Activated naive CD8-positive, alpha-beta T cell treated with anti-CD3 and anti-CD28 coated beads for 36 hours (primary cell): ENCODE measurements around the gene IQCM. TPM values are rescaled to one million over a fixed set of nuclear protein-coding genes. Genes with fewer than 3 reads are reported as not detected.

ENCODE experiments used
- DNase-seq: peaks from one replicate; pipeline ENCODE4 v3.0.0; 2021
- H3K27ac Mint-ChIP-seq: one replicate; pipeline ENCODE4 v1.8.0; 2022; ENCODE audit warnings: mild to moderate bottlenecking, moderate library complexity, mixed read lengths
- H3K27me3 Mint-ChIP-seq: one replicate; pipeline ENCODE4 v1.8.0; 2022; ENCODE audit warnings: mild to moderate bottlenecking, mixed read lengths
- H3K36me3 Mint-ChIP-seq: one replicate; pipeline ENCODE4 v1.8.0; 2021; ENCODE audit warnings: mild to moderate bottlenecking, mixed read lengths
- H3K4me1 Mint-ChIP-seq: one replicate; pipeline ENCODE4 v1.8.0; 2021; ENCODE audit warnings: mixed read lengths
- H3K4me3 Mint-ChIP-seq: one replicate; pipeline ENCODE4 v1.8.0; 2022; ENCODE audit warnings: mild to moderate bottlenecking, moderate library complexity, mixed read lengths
- H3K9me3 Mint-ChIP-seq: one replicate; pipeline ENCODE4 v1.8.0; 2022; ENCODE audit warnings: mixed read lengths
- total RNA-seq, 2 experiments: library from RNA; stranded (reverse); gene quantifications; one replicate each; pipeline ENCODE4 v1.2.3, GENCODE V29; 2021

Gene IQCM
- total RNA-seq, 2 experiments from 2014 or later: not detected

GRCh38 chr4:149708513-149709130 lies 107.0 kb downstream of the IQCM start:
- Mint-ChIP-seq H3K36me3 (no peaks in the 10 kb centered on the region), H3K27ac (no peak overlapping the region), H3K27me3 (no peaks in the 10 kb centered on the region), H3K4me3 (no peak overlapping the region), H3K4me1 (no peaks in the 10 kb centered on the region), H3K9me3 (no peaks in the 10 kb centered on the region)
- DNase-seq: no peak

GRCh38 chr4:149707862-149708261 lies 107.8 kb downstream of the IQCM start:
- Mint-ChIP-seq H3K9me3 (no peaks in the 10 kb centered on the region), H3K27me3 (no peaks in the 10 kb centered on the region), H3K27ac (no peak overlapping the region), H3K36me3 (no peaks in the 10 kb centered on the region), H3K4me1 (no peaks in the 10 kb centered on the region), H3K4me3 (no peak overlapping the region)
- no peak for DNase-seq

DNA sequence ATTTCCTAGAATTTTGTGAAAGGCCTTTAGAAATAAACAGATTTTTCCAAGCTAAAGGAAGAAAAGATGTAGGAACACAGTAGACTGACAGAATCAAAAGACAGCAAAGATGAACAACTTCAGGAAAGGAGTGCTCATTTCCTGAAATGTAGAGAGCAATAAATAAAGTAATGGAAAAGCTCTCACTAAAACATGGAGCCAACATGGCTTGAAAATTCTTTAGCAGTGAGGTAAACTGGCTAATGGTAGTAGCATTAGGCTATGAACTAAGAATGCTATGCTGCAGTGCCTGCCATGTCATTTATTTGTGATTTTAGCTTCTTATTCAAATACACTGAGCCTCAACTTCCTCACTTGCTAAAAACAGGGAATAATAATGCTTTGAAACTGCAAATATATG lies 108.7 kb downstream of the IQCM start:
- Mint-ChIP-seq H3K4me1 (no peaks in the 10 kb centered on the region), H3K9me3 (no peaks in the 10 kb centered on the region), H3K4me3 (no peak overlapping the region), H3K36me3 (no peaks in the 10 kb centered on the region), H3K27ac (no peak overlapping the region), H3K27me3 (no peaks in the 10 kb centered on the region)
- no peak for DNase-seq

DNA sequence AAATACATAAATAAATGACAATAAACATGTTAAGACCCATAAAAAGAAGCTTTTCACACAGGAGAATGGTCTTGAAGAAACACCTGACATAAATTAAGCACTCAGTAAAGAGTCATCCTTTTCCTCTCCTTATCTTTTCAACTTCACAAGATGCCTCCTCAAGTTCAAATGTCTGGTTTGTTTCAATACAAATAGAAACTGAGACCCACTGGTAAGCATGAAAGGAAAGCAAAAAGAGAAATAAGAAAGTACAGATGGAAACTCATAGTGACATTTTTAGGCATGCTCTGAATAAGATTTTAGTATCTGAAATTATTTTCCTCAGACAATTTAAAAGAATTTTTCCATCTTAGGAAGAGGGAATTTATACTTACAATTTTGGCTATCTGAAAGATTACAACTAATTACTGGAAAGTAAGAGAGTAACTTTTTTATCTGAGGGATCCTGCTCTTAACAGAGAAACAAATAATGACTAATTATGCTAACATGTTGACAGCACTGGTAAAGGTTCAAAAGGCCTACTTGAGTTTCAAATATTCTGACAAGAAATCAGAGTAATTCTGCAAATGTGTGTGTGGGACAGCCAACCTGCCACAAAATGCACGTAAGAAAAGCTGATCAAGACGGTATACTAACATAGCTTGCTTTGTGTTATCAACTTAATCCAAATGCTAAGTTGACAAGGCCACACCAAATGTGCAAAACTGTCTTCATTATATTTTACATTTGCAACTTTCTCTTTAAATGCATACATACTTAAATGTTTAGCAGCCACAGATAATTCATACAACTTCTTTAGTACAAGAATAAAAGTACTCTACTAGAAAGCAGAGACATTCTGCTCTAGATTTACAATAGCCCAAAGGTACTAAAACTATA lies 113.0 kb downstream of the IQCM start:
- Mint-ChIP-seq H3K4me3 (no peak overlapping the region), H3K27ac (no peak overlapping the region), H3K9me3 (no peaks in the 10 kb centered on the region), H3K4me1 (no peaks in the 10 kb centered on the region), H3K36me3 (no peaks in the 10 kb centered on the region), H3K27me3 (no peaks in the 10 kb centered on the region)
- DNase-seq: no peak

- no peaks in the 10 kb centered on the region for H3K9me3 Mint-ChIP-seq
- no peaks in the 10 kb centered on the region for H3K27me3 Mint-ChIP-seq
- no peak for DNase-seq
- no peaks in the 10 kb centered on the region for H3K4me1 Mint-ChIP-seq
- no peak overlapping the region for H3K4me3 Mint-ChIP-seq
- H3K36me3 Mint-ChIP-seq: no peaks in the 10 kb centered on the region
- no peak overlapping the region for H3K27ac Mint-ChIP-seq
These were observed 114.0 kb downstream of the IQCM start for GRCh38 chr4:149701435-149702156.

DNA sequence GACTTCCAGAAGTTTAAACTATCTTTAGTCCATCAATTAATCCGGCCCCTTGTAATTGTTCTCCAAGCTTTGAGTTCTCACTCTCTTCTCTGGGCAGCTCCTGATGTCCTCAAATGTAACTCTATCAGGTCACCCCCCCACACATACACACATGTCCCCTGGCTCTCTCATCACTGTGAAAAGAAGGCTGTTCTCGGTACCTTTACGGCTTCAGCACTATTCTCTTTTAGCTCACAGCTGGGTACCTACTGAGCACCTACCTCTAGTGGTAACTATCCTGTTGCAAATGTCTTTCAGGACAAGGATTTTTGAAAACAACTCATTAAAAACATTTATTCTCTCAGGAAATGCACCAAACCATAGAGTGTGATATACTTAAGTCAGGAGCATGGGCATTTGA lies 115.4 kb downstream of the IQCM start:
- no peak overlapping the region for H3K27ac Mint-ChIP-seq
- no peaks in the 10 kb centered on the region for H3K9me3 Mint-ChIP-seq
- no peak overlapping the region for H3K4me3 Mint-ChIP-seq
- no peaks in the 10 kb centered on the region for H3K4me1 Mint-ChIP-seq
- H3K27me3 Mint-ChIP-seq: no peaks in the 10 kb centered on the region
- DNase-seq: no peak
- H3K36me3 Mint-ChIP-seq: no peaks in the 10 kb centered on the region

GRCh38 chr4:149699642-149700041 lies 116.0 kb downstream of the IQCM start:
- no peak overlapping the region for H3K4me3 Mint-ChIP-seq
- no peaks in the 10 kb centered on the region for H3K27me3 Mint-ChIP-seq
- no peak for DNase-seq
- H3K36me3 Mint-ChIP-seq: no peaks in the 10 kb centered on the region
- H3K4me1 Mint-ChIP-seq: no peaks in the 10 kb centered on the region
- no peaks in the 10 kb centered on the region for H3K9me3 Mint-ChIP-seq
- no peak overlapping the region for H3K27ac Mint-ChIP-seq

DNA sequence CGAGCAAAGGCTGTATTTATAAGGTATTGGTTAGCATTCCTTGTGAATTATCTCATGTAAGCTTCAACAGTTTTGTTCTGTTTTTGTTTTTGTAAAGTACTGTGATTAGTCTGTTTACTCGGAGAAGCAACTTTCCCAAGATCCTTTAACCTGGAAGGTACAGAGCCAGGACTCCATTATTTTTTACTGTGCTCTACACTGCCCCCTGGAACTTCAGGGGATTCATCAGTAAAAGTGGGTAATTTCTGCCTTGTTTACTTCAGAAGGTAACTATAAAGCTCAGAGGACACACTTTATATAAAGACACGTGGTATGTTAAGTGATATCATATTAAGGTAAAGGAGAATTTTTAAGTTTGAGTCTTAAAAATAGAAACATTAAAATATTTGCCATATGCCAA lies 124.9 kb downstream of the IQCM start:
- Mint-ChIP-seq H3K4me1 (no peaks in the 10 kb centered on the region), H3K9me3 (no peaks in the 10 kb centered on the region), H3K36me3 (no peaks in the 10 kb centered on the region), H3K27ac (no peak overlapping the region), H3K27me3 (no peaks in the 10 kb centered on the region), H3K4me3 (no peak overlapping the region)
- DNase-seq: no peak

- H3K9me3 Mint-ChIP-seq: no peaks in the 10 kb centered on the region
- no peak overlapping the region for H3K4me3 Mint-ChIP-seq
- H3K27ac Mint-ChIP-seq: no peak overlapping the region
- DNase-seq: no peak
- no peaks in the 10 kb centered on the region for H3K27me3 Mint-ChIP-seq
- no peaks in the 10 kb centered on the region for H3K4me1 Mint-ChIP-seq
- no peaks in the 10 kb centered on the region for H3K36me3 Mint-ChIP-seq
These were observed 131.1 kb downstream of the IQCM start for GRCh38 chr4:149684516-149684915.

- Mint-ChIP-seq H3K27me3 (no peaks in the 10 kb centered on the region), H3K4me3 (no peak overlapping the region), H3K36me3 (no peaks in the 10 kb centered on the region), H3K9me3 (peaks cover 7% of the 10 kb centered on the region), H3K27ac (no peak overlapping the region), H3K4me1 (no peaks in the 10 kb centered on the region)
- DNase-seq: no peak
These were observed 139.6 kb downstream of the IQCM start for GRCh38 chr4:149676076-149676475.

- Mint-ChIP-seq H3K27ac (no peak overlapping the region), H3K9me3 (peaks cover 4% of the 10 kb centered on the region), H3K4me3 (no peak overlapping the region), H3K36me3 (no peaks in the 10 kb centered on the region), H3K27me3 (no peaks in the 10 kb centered on the region), H3K4me1 (no peaks in the 10 kb centered on the region)
- DNase-seq: no peak
These were observed 169.9 kb downstream of the IQCM start for GRCh38 chr4:149645790-149646189.

DNA sequence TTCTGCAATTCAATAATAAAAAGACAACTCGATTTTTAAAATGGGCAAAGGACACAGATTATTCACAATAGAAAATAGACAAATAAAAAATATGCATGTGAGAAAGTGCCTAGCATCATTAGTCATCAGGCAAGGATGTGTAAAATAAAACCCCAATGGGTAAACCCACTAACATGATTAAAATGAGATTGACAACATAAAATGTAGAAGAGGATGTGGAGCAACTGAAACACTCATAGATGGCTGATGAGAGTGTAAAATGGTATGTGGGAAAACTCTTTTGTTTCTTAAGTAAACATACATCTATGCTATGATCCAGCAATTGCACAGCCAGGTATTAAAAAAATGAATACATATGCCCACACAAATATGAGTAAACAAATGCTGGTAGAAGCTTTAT lies 177.6 kb downstream of the IQCM start:
- Mint-ChIP-seq H3K36me3 (no peaks in the 10 kb centered on the region), H3K27ac (no peak overlapping the region), H3K4me3 (no peak overlapping the region), H3K27me3 (no peaks in the 10 kb centered on the region), H3K4me1 (no peaks in the 10 kb centered on the region), H3K9me3 (no peaks in the 10 kb centered on the region)
- no peak for DNase-seq

DNA sequence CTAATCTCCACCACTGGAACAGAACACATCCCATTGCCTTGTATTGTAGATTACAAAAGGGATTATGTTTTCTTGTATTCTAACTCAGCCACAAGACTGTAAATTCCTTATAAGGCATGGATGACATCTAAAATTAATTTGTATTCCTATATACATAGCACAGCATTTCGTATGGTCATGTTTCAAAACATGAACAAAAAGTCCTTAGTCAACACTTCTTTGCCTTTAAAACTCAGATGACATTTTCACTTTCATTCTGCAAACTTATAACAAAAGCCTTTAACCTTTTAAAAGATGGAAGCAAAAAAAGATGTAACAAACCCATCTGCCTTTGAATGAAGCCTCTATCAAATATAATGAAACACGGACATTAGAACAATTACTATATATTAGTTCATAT lies 181.3 kb downstream of the IQCM start:
- Mint-ChIP-seq H3K27ac (no peak overlapping the region), H3K36me3 (no peaks in the 10 kb centered on the region), H3K4me3 (no peak overlapping the region), H3K27me3 (no peaks in the 10 kb centered on the region), H3K9me3 (no peaks in the 10 kb centered on the region), H3K4me1 (no peaks in the 10 kb centered on the region)
- no peak for DNase-seq

DNA sequence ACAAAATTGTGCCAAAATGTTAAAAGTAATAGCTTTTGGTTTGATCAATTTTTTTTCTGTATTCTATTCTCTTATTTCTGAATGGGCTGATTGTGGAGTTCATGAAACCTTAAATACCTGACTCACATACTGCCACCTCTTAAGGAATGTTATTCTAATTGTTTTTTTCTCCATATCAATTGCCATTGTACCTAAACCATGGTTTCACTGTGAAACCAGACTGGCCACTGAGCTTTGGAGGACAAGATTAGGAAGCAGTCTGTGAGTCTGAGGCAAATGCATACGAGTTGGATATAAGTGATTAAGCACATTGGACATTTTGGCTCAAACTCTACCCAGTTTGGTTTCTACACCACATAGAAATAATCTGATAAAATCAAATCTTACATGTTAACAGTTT lies 184.0 kb downstream of the IQCM start:
- DNase-seq: no peak
- H3K27ac Mint-ChIP-seq: no peak overlapping the region
- no peaks in the 10 kb centered on the region for H3K4me1 Mint-ChIP-seq
- no peak overlapping the region for H3K4me3 Mint-ChIP-seq
- H3K36me3 Mint-ChIP-seq: no peaks in the 10 kb centered on the region
- H3K9me3 Mint-ChIP-seq: no peaks in the 10 kb centered on the region
- H3K27me3 Mint-ChIP-seq: no peaks in the 10 kb centered on the region

- Mint-ChIP-seq H3K27ac (no peak overlapping the region), H3K4me1 (no peaks in the 10 kb centered on the region), H3K9me3 (no peaks in the 10 kb centered on the region), H3K4me3 (no peak overlapping the region), H3K36me3 (no peaks in the 10 kb centered on the region), H3K27me3 (no peaks in the 10 kb centered on the region)
- DNase-seq: no peak
These were observed 185.6 kb downstream of the IQCM start for GRCh38 chr4:149630064-149630463.
